Right lobe of liver (tissue), 4 donors: Measurements from ENCODE around the gene UTS2R.

Source experiments
- POLR2A ChIP-seq: fragments of 450-650 bp; IDR thresholded peaks from one replicate; pipeline ENCODE4 v1.6.1; 2017; ENCODE audit warnings: antibody characterized with exemption, mild to moderate bottlenecking
- TF ChIP-seq, protein P1 (sequence below), 4 donors: fragments of 200-600 bp in 3 of 4; fragments of 450-650 bp in 1 of 4; IDR thresholded peaks; one replicate each; pipeline versions ENCODE4 v1.5.1 to v1.8.0; 2016 to 2022; ENCODE audit warnings: antibody characterized with exemption in 4 of 4, mild to moderate bottlenecking in 2 of 4
- donor health status: DM: no; HTN: no; CAD: no.
- donor health status: DM: no; HTN: no; CAD: no.
- donor health status: DM: no; HTN: yes; CAD: no.

DNA sequence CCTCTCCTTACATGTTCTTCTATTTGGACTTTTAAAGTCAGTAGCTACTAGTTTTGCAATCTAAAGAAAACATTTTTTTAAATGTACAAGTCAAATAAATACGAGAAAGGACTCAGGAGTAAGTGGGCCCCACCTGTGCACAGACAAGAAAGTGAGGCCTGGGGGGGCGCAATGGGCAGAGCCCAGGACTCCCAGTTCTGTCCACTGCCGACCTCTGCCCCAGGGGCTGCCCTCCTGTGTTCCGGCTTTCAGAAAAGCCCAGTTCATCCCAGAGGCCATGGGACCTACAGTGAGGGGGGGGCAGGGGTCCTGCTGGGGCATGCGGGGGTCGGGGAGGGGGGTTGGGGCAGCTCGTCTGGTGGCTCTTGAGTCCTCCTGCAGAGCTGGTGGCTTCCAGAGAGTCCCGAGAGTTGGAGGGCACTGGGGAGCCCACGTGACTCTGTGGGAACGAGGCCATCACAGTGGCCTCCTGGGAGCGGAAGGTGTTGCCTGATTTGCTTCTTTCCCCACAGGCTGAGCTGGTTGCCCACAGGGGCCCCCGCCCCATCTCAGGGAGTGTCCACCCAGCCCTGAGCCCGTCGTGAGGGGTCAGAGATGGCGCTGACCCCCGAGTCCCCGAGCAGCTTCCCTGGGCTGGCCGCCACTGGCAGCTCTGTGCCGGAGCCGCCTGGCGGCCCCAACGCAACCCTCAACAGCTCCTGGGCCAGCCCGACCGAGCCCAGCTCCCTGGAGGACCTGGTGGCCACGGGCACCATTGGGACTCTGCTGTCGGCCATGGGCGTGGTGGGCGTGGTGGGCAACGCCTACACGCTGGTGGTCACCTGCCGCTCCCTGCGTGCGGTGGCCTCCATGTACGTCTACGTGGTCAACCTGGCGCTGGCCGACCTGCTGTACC lies 2.4 kb downstream of the UTS2R start:
- no peak for TF ChIP-seq POLR2A
- TF ChIP-seq, protein P1, sequence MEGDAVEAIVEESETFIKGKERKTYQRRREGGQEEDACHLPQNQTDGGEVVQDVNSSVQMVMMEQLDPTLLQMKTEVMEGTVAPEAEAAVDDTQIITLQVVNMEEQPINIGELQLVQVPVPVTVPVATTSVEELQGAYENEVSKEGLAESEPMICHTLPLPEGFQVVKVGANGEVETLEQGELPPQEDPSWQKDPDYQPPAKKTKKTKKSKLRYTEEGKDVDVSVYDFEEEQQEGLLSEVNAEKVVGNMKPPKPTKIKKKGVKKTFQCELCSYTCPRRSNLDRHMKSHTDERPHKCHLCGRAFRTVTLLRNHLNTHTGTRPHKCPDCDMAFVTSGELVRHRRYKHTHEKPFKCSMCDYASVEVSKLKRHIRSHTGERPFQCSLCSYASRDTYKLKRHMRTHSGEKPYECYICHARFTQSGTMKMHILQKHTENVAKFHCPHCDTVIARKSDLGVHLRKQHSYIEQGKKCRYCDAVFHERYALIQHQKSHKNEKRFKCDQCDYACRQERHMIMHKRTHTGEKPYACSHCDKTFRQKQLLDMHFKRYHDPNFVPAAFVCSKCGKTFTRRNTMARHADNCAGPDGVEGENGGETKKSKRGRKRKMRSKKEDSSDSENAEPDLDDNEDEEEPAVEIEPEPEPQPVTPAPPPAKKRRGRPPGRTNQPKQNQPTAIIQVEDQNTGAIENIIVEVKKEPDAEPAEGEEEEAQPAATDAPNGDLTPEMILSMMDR (IDR thresholded peaks at IDR 0.05): no peak
